ENCODE measurements around the gene PROM1.

DNA sequence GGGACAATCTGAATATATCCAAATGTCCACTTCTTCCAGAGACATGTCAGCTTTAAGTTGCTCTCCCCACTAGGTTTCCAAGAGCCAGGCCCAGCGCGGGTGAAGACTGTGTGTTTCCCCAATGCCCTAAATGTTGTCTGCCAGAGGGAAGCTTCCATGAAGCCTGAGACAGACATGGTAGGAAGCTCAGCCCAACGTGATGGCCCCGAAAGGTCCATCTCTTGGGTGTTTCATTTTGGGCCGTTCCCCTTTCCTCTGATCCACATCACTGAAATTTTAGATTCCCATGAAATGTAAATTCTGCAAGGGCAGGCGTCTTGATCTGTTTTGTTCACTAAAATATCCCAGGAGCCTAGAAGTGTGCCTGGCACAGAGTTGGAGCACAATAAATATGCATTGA lies 25.4 kb upstream of the PROM1 start:
- TF ChIP-seq ZNF670 (tag by site-specific recombination; IDR thresholded peaks at IDR 0.05; ENCODE audit: low read depth): no peak
- no peak for TF ChIP-seq ZNF292 (tag by site-specific recombination; IDR thresholded peaks at IDR 0.05; ENCODE audit: borderline replicate concordance, low read depth)
- no peak for TF ChIP-seq ZNF138 (tag by site-specific recombination; IDR thresholded peaks at IDR 0.05; ENCODE audit: borderline replicate concordance)
- TF ChIP-seq, protein P1, sequence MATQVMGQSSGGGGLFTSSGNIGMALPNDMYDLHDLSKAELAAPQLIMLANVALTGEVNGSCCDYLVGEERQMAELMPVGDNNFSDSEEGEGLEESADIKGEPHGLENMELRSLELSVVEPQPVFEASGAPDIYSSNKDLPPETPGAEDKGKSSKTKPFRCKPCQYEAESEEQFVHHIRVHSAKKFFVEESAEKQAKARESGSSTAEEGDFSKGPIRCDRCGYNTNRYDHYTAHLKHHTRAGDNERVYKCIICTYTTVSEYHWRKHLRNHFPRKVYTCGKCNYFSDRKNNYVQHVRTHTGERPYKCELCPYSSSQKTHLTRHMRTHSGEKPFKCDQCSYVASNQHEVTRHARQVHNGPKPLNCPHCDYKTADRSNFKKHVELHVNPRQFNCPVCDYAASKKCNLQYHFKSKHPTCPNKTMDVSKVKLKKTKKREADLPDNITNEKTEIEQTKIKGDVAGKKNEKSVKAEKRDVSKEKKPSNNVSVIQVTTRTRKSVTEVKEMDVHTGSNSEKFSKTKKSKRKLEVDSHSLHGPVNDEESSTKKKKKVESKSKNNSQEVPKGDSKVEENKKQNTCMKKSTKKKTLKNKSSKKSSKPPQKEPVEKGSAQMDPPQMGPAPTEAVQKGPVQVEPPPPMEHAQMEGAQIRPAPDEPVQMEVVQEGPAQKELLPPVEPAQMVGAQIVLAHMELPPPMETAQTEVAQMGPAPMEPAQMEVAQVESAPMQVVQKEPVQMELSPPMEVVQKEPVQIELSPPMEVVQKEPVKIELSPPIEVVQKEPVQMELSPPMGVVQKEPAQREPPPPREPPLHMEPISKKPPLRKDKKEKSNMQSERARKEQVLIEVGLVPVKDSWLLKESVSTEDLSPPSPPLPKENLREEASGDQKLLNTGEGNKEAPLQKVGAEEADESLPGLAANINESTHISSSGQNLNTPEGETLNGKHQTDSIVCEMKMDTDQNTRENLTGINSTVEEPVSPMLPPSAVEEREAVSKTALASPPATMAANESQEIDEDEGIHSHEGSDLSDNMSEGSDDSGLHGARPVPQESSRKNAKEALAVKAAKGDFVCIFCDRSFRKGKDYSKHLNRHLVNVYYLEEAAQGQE (tag by site-specific recombination; IDR thresholded peaks at IDR 0.05): no peak
- TF ChIP-seq HOXA7 (CRISPR knock-in tag; IDR thresholded peaks at IDR 0.05; ENCODE audit: borderline replicate concordance): no peak
- TF ChIP-seq, protein P2, sequence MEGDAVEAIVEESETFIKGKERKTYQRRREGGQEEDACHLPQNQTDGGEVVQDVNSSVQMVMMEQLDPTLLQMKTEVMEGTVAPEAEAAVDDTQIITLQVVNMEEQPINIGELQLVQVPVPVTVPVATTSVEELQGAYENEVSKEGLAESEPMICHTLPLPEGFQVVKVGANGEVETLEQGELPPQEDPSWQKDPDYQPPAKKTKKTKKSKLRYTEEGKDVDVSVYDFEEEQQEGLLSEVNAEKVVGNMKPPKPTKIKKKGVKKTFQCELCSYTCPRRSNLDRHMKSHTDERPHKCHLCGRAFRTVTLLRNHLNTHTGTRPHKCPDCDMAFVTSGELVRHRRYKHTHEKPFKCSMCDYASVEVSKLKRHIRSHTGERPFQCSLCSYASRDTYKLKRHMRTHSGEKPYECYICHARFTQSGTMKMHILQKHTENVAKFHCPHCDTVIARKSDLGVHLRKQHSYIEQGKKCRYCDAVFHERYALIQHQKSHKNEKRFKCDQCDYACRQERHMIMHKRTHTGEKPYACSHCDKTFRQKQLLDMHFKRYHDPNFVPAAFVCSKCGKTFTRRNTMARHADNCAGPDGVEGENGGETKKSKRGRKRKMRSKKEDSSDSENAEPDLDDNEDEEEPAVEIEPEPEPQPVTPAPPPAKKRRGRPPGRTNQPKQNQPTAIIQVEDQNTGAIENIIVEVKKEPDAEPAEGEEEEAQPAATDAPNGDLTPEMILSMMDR (tag by site-specific recombination; IDR thresholded peaks at IDR 0.05): no peak
- no peak for TF ChIP-seq ZNF274 (IDR thresholded peaks at IDR 0.05; ENCODE audit: low read length)
- no peak for TF ChIP-seq ZNF274 (tag by site-specific recombination; IDR thresholded peaks at IDR 0.05; ENCODE audit: borderline replicate concordance)
- TF ChIP-seq, protein P3, sequence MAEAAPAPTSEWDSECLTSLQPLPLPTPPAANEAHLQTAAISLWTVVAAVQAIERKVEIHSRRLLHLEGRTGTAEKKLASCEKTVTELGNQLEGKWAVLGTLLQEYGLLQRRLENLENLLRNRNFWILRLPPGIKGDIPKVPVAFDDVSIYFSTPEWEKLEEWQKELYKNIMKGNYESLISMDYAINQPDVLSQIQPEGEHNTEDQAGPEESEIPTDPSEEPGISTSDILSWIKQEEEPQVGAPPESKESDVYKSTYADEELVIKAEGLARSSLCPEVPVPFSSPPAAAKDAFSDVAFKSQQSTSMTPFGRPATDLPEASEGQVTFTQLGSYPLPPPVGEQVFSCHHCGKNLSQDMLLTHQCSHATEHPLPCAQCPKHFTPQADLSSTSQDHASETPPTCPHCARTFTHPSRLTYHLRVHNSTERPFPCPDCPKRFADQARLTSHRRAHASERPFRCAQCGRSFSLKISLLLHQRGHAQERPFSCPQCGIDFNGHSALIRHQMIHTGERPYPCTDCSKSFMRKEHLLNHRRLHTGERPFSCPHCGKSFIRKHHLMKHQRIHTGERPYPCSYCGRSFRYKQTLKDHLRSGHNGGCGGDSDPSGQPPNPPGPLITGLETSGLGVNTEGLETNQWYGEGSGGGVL (tag by site-specific recombination; IDR thresholded peaks at IDR 0.05): no peak
- TF ChIP-seq YY1 (tag by site-specific recombination; IDR thresholded peaks at IDR 0.05): no peak
